ENCODE measurements around the gene MRTFA. TPM values are rescaled to one million over a fixed set of nuclear protein-coding genes. Genes with fewer than 3 reads are reported as not detected.

Gene MRTFA
- 10 to 100 TPM; 24.5 to 56.3 (median 40.9) TPM for total RNA-seq

DNA sequence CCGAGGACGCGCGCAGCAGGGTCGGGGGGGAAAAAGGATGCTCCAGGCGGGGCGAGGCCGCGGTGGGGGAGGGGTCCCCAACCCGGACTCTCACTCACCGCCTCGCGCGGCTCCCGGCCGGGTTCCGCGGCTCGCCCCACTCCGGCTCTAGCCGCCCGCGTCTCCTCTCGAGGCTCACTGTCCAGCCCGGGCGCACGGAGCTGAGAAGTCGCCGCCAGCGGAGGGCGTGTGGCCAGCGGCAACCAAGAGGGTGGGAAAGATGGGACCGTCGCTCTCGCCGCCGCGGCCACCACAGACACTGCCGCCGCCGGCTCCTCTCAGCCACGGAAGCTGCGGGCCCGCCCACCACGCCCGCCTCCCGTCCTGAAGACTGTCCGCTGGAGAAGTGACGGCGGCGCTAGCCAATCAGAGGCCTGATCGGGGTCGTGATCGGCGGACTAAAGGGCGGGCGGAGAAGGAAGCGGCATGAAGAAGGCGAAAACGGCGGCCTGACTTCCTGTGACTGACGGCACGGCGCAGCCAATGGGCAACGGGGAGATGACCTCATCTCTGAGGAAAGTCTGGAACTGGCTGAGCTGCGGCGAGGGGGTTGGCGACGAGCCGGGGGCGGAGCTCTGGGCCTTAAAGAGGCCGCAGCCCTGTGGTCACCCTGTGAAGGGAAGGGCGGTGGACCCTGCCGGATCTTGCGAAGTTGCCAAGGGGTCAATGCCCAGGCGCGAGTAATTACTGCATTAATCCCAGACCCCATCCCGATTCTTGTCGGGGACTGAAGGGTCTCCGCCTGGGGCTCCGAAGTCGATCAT lies at the start of gene MRTFA:
Gene MRTFA (minus strand): TSS at position 340 of the 803 bp plus-strand sequence.
- Histone ChIP-seq H3K27me3 (no peaks in the 10 kb centered on the region), H3K27ac (peak within 1 kb of the TSS; percentile 89 to 98 (median 94)), H3K36me3 (no peaks in the 10 kb centered on the region), H3K9me3 (no peaks in the 10 kb centered on the region), H3K4me1 (peaks cover 10 to 49% (median 10%) of the 10 kb centered on the region in 3 donors), H3K4me3 (peak within 1 kb of the TSS; percentile 71 to 96 (median 88))
- intact Hi-C loops (cut with DNase I), result no loop called here
- peak; percentile 99 for DNase-seq
- peak in 3 of 4 donors; percentile 93 to 99 (median 94) for TF ChIP-seq POLR2A (IDR thresholded peaks at IDR 0.05)
- TF ChIP-seq, protein P1, sequence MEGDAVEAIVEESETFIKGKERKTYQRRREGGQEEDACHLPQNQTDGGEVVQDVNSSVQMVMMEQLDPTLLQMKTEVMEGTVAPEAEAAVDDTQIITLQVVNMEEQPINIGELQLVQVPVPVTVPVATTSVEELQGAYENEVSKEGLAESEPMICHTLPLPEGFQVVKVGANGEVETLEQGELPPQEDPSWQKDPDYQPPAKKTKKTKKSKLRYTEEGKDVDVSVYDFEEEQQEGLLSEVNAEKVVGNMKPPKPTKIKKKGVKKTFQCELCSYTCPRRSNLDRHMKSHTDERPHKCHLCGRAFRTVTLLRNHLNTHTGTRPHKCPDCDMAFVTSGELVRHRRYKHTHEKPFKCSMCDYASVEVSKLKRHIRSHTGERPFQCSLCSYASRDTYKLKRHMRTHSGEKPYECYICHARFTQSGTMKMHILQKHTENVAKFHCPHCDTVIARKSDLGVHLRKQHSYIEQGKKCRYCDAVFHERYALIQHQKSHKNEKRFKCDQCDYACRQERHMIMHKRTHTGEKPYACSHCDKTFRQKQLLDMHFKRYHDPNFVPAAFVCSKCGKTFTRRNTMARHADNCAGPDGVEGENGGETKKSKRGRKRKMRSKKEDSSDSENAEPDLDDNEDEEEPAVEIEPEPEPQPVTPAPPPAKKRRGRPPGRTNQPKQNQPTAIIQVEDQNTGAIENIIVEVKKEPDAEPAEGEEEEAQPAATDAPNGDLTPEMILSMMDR (IDR thresholded peaks at IDR 0.05), result peak in 3 of 6 experiments; percentile 11 to 24 (median 23)
- 0 to 3% methylated on average over 8 to 36 of the region's 82 CpGs for WGBS, 2 donors

DNA sequence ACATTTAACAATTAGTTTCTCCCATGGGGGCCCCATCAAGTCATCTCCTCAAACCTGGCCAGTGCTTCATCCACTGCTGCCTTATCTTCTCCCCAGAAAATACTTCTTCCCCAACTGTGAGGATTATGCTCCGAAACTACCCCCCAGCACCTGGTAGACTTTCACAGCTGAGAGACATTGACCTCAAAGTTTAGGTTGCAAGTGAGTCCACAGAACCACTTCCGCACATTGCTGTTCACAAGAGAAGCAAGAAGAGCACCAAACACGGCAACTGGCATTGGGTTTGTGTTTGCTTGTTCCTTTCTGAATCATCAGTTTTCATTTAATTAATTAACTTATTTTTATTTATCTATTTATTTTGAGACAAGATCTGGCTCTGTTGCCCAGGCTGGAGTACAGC lies 48.9 kb upstream of the MRTFA start:
- Histone ChIP-seq H3K27me3 (peaks cover 0 to 6% (median 0%) of the 10 kb centered on the region in 4 donors), H3K36me3 (no peaks in the 10 kb centered on the region), H3K27ac (no peak overlapping the region), H3K9me3 (no peaks in the 10 kb centered on the region), H3K4me3 (no peak overlapping the region), H3K4me1 (peaks cover 0 to 16% (median 9%) of the 10 kb centered on the region in 3 donors)
- TF ChIP-seq, protein P1 (IDR thresholded peaks at IDR 0.05), result no peak
- TF ChIP-seq POLR2A (IDR thresholded peaks at IDR 0.05), result no peak
- DNase-seq, result no peak
- intact Hi-C loops (cut with DNase I), result loop anchor here (10.0 kb wide), 1 partner anchor 79 kb away; no protein-coding TSS in a partner anchor
- WGBS, 2 donors, result 90 to 94% methylated on average over 3 of the region's 3 CpGs

- 72 to 74% methylated on average over 7 to 8 of the region's 9 CpGs for WGBS, 2 donors
- TF ChIP-seq, protein P1 (IDR thresholded peaks at IDR 0.05), result no peak
- TF ChIP-seq POLR2A (IDR thresholded peaks at IDR 0.05), result no peak
- Histone ChIP-seq H3K27me3 (peaks cover 0 to 12% (median 0%) of the 10 kb centered on the region in 4 donors), H3K9me3 (no peaks in the 10 kb centered on the region), H3K27ac (no peak overlapping the region), H3K36me3 (no peaks in the 10 kb centered on the region), H3K4me3 (no peak overlapping the region), H3K4me1 (peaks cover 2 to 22% (median 9%) of the 10 kb centered on the region in 3 donors)
- intact Hi-C loops (cut with DNase I), result loop anchor here (10.0 kb wide), 1 partner anchor 80 kb away; no protein-coding TSS in a partner anchor
- no peak for DNase-seq
Observed at GRCh38 chr22:40684728-40685127, 48.2 kb upstream of the MRTFA start.

- no peak for DNase-seq
- TF ChIP-seq, protein P1 (IDR thresholded peaks at IDR 0.05), result no peak
- no peak for TF ChIP-seq POLR2A (IDR thresholded peaks at IDR 0.05)
- peaks cover 0 to 24% (median 0%) of the 10 kb centered on the region in 4 donors for H3K27me3 ChIP-seq
- 95 to 97% methylated on average over 11 to 13 of the region's 19 CpGs for WGBS, 2 donors
- H3K4me1 ChIP-seq, result peaks cover 10 to 36% (median 18%) of the 10 kb centered on the region in 3 donors
- no peaks in the 10 kb centered on the region for H3K9me3 ChIP-seq
- intact Hi-C loops (cut with DNase I), result loop anchor here (10.0 kb wide), 1 partner anchor 83 kb away; no protein-coding TSS in a partner anchor
- H3K27ac ChIP-seq, result no peak overlapping the region
- no peaks in the 10 kb centered on the region for H3K36me3 ChIP-seq
- H3K4me3 ChIP-seq, result no peak overlapping the region
Observed at GRCh38 chr22:40681451-40681850, 44.9 kb upstream of the MRTFA start.

GRCh38 chr22:40680819-40681183 lies 44.3 kb upstream of the MRTFA start:
- H3K9me3 ChIP-seq, result no peaks in the 10 kb centered on the region

More at GRCh38 chr22:40680819-40681183, 44.3 kb upstream of the MRTFA start:
- Histone ChIP-seq H3K36me3 (no peaks in the 10 kb centered on the region), H3K27ac (no peak overlapping the region), H3K27me3 (peaks cover 0 to 24% (median 0%) of the 10 kb centered on the region in 4 donors), H3K4me3 (no peak overlapping the region), H3K4me1 (peaks cover 10 to 42% (median 18%) of the 10 kb centered on the region in 3 donors)
- intact Hi-C loops (cut with DNase I), result loop anchor here (10.0 kb wide), 1 partner anchor 84 kb away; no protein-coding TSS in a partner anchor
- TF ChIP-seq, protein P1 (IDR thresholded peaks at IDR 0.05), result no peak
- TF ChIP-seq POLR2A (IDR thresholded peaks at IDR 0.05), result no peak
- no peak for DNase-seq
- WGBS, 2 donors, result 86 to 90% methylated on average over 9 to 15 of the region's 15 CpGs

Measured in esophagus squamous epithelium (tissue), 5 donors.